ENCODE results near the gene STOML2. TPM values are rescaled to one million over a fixed set of nuclear protein-coding genes. Genes with fewer than 3 reads are reported as not detected.

Gene STOML2
- total and polyA plus RNA-seq, 9 of the 15 experiments (the other 6 are each of a cell fraction or from before 2014, with no cell fraction given): 110 to 220 (median 174) TPM

DNA sequence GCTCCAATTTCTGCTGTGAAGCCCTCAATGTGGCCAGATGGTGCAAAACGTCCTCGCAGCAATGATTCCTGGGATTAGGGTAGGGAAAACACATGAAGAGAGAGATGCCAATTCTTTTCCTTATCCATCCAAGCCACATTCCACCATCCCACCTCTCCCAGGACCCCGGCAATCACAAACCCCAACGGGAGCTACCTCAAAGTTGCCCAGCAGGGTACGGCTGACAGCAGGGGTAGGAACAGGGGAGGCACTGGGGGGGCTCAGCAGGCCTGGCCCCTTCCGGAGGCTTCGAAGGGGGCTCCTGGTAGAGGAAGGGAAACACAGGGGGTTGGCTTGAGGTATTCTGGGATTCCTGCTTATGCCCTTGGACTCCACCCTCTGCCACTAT lies 3.4 kb upstream of the STOML2 start:
- no peak overlapping the region for H2AFZ ChIP-seq (ENCODE audit: low read depth, low read length)
- H3K9me3 ChIP-seq (replicated peaks; ENCODE audit: control insufficient read depth, insufficient read depth, low read depth, low read length): no peaks in the 10 kb centered on the region
- BruUV-seq (replicated peaks): no TSS peak
- H3K9ac ChIP-seq (ENCODE audit: insufficient read depth in 1 of 2, low read depth in 2 of 2, low read length in 2 of 2): no peak overlapping the region
- H4K20me1 ChIP-seq (replicated peaks; ENCODE audit: control insufficient read depth, insufficient read depth, low read length): no peaks in the 10 kb centered on the region
- peaks cover 37% of the 10 kb centered on the region; the same call in 2 of the 3 replicates for H3K36me3 ChIP-seq (ENCODE audit: control insufficient read depth, insufficient read depth, low read length)
- WGBS (ENCODE audit: insufficient coverage, low coverage, missing lambda C conversion rate): 93% methylated on average over 2 of the region's 7 CpGs
- CTCF ChIA-PET (ENCODE audit: low intra/inter-chr PET ratio): no interaction called here
- H3K4me2 ChIP-seq (ENCODE audit: insufficient read depth, low read length): no peak overlapping the region
- ATAC-seq: no peak
- in situ Hi-C loops (cut with MboI) (no loop called here), intact Hi-C loops (cut with micrococcal nuclease) (no loop called here)
- peaks cover 37% of the 10 kb centered on the region for H3K79me2 ChIP-seq (ENCODE audit: control insufficient read depth, insufficient read depth, low read length)
- H3K9me1 ChIP-seq (ENCODE audit: control insufficient read depth, insufficient read depth, low read length): no peaks in the 10 kb centered on the region
- FAIRE-seq: no peak
- no peak overlapping the region for H3K27ac ChIP-seq (ENCODE audit: extremely low read depth, low read depth, low read length)
- H3K27me3 ChIP-seq (ENCODE audit: control insufficient read depth in 2 of 2, insufficient read depth in 2 of 2, low read length in 2 of 2): no peaks in the 10 kb centered on the region
- H3K4me1 ChIP-seq (replicated peaks in 1 of 2; ENCODE audit: control insufficient read depth in 2 of 2, insufficient read depth in 2 of 2, low read length in 2 of 2): peaks cover 38 to 47% of the 10 kb centered on the region in 2 experiments
- POLR2A ChIA-PET: no interaction called here
- DNase-seq (ENCODE audit: extremely low read depth in 1 of 4, low spot score in 3 of 4): no peak
- H3K4me3 ChIP-seq: no peak overlapping the region
- TF ChIP-seq, protein P1, sequence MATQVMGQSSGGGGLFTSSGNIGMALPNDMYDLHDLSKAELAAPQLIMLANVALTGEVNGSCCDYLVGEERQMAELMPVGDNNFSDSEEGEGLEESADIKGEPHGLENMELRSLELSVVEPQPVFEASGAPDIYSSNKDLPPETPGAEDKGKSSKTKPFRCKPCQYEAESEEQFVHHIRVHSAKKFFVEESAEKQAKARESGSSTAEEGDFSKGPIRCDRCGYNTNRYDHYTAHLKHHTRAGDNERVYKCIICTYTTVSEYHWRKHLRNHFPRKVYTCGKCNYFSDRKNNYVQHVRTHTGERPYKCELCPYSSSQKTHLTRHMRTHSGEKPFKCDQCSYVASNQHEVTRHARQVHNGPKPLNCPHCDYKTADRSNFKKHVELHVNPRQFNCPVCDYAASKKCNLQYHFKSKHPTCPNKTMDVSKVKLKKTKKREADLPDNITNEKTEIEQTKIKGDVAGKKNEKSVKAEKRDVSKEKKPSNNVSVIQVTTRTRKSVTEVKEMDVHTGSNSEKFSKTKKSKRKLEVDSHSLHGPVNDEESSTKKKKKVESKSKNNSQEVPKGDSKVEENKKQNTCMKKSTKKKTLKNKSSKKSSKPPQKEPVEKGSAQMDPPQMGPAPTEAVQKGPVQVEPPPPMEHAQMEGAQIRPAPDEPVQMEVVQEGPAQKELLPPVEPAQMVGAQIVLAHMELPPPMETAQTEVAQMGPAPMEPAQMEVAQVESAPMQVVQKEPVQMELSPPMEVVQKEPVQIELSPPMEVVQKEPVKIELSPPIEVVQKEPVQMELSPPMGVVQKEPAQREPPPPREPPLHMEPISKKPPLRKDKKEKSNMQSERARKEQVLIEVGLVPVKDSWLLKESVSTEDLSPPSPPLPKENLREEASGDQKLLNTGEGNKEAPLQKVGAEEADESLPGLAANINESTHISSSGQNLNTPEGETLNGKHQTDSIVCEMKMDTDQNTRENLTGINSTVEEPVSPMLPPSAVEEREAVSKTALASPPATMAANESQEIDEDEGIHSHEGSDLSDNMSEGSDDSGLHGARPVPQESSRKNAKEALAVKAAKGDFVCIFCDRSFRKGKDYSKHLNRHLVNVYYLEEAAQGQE (IDR thresholded peaks at IDR 0.05; ENCODE audit: borderline replicate concordance): no peak
- TF ChIP-seq, protein P1 (CRISPR knock-in tag; IDR thresholded peaks at IDR 0.05; ENCODE audit: low read depth): no peak
- TF ChIP-seq, protein P2, sequence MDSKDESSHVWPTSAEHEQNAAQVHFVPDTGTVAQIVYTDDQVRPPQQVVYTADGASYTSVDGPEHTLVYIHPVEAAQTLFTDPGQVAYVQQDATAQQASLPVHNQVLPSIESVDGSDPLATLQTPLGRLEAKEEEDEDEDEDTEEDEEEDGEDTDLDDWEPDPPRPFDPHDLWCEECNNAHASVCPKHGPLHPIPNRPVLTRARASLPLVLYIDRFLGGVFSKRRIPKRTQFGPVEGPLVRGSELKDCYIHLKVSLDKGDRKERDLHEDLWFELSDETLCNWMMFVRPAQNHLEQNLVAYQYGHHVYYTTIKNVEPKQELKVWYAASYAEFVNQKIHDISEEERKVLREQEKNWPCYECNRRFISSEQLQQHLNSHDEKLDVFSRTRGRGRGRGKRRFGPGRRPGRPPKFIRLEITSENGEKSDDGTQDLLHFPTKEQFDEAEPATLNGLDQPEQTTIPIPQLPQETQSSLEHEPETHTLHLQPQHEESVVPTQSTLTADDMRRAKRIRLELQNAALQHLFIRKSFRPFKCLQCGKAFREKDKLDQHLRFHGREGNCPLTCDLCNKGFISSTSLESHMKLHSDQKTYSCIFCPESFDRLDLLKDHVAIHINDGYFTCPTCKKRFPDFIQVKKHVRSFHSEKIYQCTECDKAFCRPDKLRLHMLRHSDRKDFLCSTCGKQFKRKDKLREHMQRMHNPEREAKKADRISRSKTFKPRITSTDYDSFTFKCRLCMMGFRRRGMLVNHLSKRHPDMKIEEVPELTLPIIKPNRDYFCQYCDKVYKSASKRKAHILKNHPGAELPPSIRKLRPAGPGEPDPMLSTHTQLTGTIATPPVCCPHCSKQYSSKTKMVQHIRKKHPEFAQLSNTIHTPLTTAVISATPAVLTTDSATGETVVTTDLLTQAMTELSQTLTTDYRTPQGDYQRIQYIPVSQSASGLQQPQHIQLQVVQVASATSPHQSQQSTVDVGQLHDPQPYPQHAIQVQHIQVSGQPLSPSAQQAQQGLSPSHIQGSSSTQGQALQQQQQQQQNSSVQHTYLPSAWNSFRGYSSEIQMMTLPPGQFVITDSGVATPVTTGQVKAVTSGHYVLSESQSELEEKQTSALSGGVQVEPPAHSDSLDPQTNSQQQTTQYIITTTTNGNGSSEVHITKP (IDR thresholded peaks at IDR 0.05; ENCODE audit: partially characterized antibody): no peak
- TF ChIP-seq CBX8 (IDR thresholded peaks at IDR 0.05; ENCODE audit: borderline replicate concordance, extremely low read depth, low read depth, low read length, poor library complexity, severe bottlenecking): no peak
- TF ChIP-seq ZNF146 (CRISPR knock-in tag; IDR thresholded peaks at IDR 0.05; ENCODE audit: unreplicated experiment): no peak
- TF ChIP-seq TFAM (CRISPR knock-in tag; conservative IDR thresholded peaks at IDR 0.05): no peak
- no peak for TF ChIP-seq RBBP5 (IDR thresholded peaks at IDR 0.05; ENCODE audit: borderline replicate concordance, insufficient read depth, low read length, poor library complexity, severe bottlenecking)
- TF ChIP-seq CHD1 (IDR thresholded peaks at IDR 0.05; ENCODE audit: low read length): no peak
